Bronchial epithelial cell (primary cell): Measurements from ENCODE around the gene TAF7L. TPM values are rescaled to one million over a fixed set of nuclear protein-coding genes. Genes with fewer than 3 reads are reported as not detected.
A peak's percentile ranks its signal among the peaks of the same experiment; 100 is the strongest.

Experiments
- DNase-seq: peaks from one replicate; pipeline ENCODE4 v3.0.0-alpha.2; 2010; ENCODE audit warnings: low read depth
- FAIRE-seq: peaks from 2 replicates; lab custom pipeline; 2011; peaks lifted over from hg19 to GRCh38; lab: Jason Lieb, UNC
- H3K27me3 ChIP-seq: 2 replicates; pipeline ENCODE4 v1.5.1; 2011; ENCODE audit warnings: low read length; ENCODE audit not compliant: control insufficient read depth, insufficient read depth
- H3K36me3 ChIP-seq: 2 replicates; pipeline ENCODE4 v1.5.1; 2011; ENCODE audit warnings: low read length; ENCODE audit not compliant: control insufficient read depth, insufficient read depth
- H3K4me3 ChIP-seq: 2 replicates; pipeline ENCODE4 v1.5.1; 2011; ENCODE audit warnings: mild to moderate bottlenecking, low read depth, low read length, control low read depth
- total RNA-seq: library from RNA; depleted of rRNA; stranded (reverse); fragments of >200 nt; gene quantifications from 2 replicates; pipeline ENCODE4 v1.2.1, GENCODE V29; 2014
- TF ChIP-seq, protein P1 (sequence below): IDR thresholded peaks from 2 replicates; pipeline ENCODE4 v1.5.1; 2011; ENCODE audit warnings: mild to moderate bottlenecking, moderate library complexity, low read length, control low read depth, inconsistent platforms; ENCODE audit not compliant: insufficient read depth, severe bottlenecking

The TAF7L gene
- total RNA-seq, 1 donor from 2014 or later, result under 0.01 TPM

DNA sequence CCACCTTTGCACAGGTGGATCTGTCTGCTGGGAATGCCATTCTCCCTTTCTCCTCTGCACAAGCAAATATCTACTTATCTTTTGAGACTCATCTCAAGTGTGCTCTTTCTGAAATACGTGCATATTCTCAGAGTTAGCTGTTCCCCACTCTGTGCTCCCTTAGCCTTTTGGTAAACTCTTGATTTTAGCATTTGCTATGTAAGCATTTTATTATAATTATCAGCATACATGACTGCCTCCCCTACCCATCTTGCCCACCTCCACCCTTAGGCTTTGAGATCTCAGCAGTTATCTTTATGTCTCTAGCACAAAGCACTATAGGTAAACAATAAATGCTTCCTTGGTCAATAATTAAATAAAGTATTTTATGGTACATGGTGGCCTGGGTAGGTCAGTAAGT lies 60.1 kb downstream of the TAF7L start:
- H3K27me3 ChIP-seq, result no peaks in the 10 kb centered on the region
- TF ChIP-seq, protein P1, sequence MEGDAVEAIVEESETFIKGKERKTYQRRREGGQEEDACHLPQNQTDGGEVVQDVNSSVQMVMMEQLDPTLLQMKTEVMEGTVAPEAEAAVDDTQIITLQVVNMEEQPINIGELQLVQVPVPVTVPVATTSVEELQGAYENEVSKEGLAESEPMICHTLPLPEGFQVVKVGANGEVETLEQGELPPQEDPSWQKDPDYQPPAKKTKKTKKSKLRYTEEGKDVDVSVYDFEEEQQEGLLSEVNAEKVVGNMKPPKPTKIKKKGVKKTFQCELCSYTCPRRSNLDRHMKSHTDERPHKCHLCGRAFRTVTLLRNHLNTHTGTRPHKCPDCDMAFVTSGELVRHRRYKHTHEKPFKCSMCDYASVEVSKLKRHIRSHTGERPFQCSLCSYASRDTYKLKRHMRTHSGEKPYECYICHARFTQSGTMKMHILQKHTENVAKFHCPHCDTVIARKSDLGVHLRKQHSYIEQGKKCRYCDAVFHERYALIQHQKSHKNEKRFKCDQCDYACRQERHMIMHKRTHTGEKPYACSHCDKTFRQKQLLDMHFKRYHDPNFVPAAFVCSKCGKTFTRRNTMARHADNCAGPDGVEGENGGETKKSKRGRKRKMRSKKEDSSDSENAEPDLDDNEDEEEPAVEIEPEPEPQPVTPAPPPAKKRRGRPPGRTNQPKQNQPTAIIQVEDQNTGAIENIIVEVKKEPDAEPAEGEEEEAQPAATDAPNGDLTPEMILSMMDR, result no peak
- DNase-seq (no peak), FAIRE-seq (no peak)
- H3K36me3 ChIP-seq, result no peaks in the 10 kb centered on the region
- no peak overlapping the region for H3K4me3 ChIP-seq

DNA sequence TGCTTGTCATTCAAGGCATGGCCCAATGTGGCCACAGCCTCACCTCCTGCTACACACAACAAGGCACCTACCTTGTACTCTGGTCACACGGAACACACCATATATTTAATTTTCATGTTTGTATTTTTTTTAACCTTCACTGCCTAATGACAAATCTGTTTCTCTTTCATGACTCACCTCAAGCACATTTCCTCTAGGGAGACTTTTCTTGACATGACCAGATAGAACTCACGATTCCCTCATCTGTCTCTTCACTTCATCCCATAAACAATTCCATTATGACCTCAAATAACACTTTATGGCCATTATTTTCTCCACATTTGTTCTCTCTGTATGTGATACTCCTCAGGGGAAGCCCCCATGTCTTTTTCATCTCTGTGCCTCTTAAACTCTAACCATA lies 60.5 kb downstream of the TAF7L start:
- DNase-seq, result peak; percentile 28
- Histone ChIP-seq H3K36me3 (no peaks in the 10 kb centered on the region), H3K27me3 (no peaks in the 10 kb centered on the region), H3K4me3 (no peak overlapping the region)
- no peak for FAIRE-seq
- TF ChIP-seq, protein P1, result no peak

DNA sequence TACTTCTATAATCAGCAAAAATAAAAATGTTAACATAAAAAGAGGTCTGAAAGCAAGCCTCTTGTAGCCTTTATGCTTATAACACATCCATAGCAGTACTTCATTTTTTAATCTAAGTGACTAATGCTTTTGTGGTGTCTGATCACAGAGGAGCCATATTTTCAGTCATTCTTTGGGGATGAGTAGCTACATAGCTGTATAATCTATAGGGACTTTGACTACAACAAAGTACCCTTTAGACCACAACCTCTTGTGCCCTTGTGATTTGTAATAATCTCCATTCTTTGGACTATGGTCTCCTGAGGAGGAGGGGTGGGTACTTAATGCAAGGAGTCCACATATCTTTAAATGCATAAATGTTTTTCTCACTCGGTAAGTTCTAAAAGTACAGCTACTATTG lies 62.0 kb downstream of the TAF7L start:
- no peak for FAIRE-seq
- H3K4me3 ChIP-seq, result no peak overlapping the region
- H3K36me3 ChIP-seq, result no peaks in the 10 kb centered on the region
- TF ChIP-seq, protein P1, result no peak
- DNase-seq, result peak; percentile 47
- H3K27me3 ChIP-seq, result no peaks in the 10 kb centered on the region

DNA sequence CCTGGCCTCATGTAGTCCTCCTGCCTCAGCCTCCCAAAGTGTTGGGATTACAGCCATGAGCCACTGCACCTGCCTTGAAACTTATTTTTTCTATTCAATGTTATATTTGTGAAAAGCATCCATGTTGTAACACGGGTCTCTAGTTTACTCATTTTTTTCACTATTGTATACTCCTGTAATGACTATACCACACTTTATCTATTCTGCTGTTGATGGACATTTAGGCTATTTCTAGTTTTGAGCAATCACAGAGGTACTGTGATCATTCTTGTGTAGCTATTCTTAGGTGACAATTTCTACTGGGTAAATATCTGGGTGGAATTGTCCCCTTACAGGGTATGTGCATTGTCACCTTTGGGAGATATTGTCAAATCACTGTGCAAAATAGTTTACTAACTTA lies 67.9 kb downstream of the TAF7L start:
- no peak for FAIRE-seq

DNA sequence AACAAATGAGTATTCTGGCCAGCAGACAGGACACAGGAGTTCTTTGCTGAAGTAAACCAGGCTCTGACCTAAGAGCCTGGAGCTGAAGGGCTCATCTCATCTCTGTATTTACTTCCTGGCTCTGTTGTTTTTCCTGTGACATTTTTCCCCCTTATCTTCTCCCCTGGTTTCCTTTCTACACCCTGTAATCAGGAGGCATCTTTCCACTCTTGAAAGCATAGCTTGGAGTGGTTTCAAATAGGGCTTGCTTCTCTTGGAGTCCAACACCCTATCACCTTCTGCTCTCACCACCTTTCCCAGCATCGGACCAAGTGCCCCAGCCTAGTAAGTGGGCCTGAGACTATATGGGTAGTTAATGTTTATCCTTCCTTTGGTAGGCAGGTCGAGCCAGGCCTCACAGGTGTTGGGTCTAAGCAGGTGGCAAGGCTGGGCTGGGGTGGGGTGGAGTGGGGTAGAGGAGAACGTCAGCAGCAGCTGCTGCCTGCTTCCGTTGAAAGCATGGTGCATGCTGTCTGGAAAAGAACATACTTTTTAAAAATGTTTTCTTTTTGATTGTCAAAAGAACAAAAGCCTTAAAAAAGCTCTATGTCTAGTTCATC lies 70.4 kb downstream of the TAF7L start:
- Histone ChIP-seq H3K27me3 (no peaks in the 10 kb centered on the region), H3K4me3 (no peak overlapping the region), H3K36me3 (no peaks in the 10 kb centered on the region)
- DNase-seq, result no peak
- FAIRE-seq, result no peak
- TF ChIP-seq, protein P1, result no peak

More for the DNA sequence above, 67.9 kb downstream of the TAF7L start:
- TF ChIP-seq, protein P1, result no peak
- no peak for DNase-seq
- H3K4me3 ChIP-seq, result no peak overlapping the region
- no peaks in the 10 kb centered on the region for H3K36me3 ChIP-seq
- no peaks in the 10 kb centered on the region for H3K27me3 ChIP-seq

DNA sequence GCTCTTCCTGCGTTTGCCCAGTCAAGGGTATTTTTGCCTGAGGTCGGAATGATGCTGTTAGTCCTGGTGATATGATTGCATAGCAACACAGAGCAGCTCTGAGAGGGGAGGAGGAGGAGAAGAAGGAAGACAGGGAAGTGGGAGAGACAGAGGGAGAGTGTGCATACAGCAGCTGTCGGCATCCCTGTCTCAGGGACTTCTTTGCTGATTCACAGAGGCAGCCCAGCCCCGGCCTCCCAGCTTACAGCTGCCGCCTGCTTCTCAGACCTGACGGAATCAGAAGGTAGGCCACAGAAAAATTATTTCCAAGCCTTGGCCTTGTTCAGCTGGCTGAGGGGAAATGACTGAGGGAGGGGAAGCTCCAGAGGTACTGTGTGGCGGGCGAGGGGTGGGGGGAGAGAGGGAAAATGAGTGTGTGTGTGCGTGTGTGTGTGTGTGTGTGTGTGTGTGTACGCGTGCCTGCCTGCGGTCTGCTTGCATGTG lies 71.2 kb downstream of the TAF7L start:
- no peaks in the 10 kb centered on the region for H3K27me3 ChIP-seq
- H3K36me3 ChIP-seq, result no peaks in the 10 kb centered on the region
- no peak overlapping the region for H3K4me3 ChIP-seq
- no peak for DNase-seq
- FAIRE-seq, result no peak
- TF ChIP-seq, protein P1, result no peak
